C4-2B (cell line): ENCODE data around the gene ZKSCAN1.

Experiments
- ZFX ChIP-seq: fragments of 450-650 bp; IDR thresholded peaks from 2 replicates; pipeline ENCODE4 v1.6.1; 2017
- TF ChIP-seq, protein P1 (sequence below): fragments of 450-650 bp; conservative IDR thresholded peaks from 2 replicates; pipeline ENCODE4 v1.5.1; 2017; ENCODE audit warnings: mild to moderate bottlenecking

DNA sequence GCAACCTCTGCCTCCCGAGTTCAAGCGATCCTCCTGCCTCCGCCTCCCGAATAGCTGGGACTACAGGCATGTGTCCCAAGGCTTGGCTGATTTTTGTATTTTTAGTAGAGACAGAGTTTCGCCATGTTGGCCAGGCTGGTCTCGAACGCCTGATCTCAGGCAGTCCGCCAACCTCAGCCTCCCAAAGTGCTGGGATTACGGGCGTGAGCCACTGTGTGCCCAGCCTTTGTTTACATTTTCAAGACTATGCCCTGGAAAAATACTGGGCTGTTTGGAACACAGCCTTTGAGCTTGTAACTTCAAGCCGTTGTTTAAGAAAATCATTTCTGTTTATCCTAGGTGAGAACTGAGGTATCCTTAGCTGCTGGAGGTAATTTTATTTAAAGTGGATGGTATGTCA lies 1.9 kb downstream of the ZKSCAN1 start:
- TF ChIP-seq, protein P1, sequence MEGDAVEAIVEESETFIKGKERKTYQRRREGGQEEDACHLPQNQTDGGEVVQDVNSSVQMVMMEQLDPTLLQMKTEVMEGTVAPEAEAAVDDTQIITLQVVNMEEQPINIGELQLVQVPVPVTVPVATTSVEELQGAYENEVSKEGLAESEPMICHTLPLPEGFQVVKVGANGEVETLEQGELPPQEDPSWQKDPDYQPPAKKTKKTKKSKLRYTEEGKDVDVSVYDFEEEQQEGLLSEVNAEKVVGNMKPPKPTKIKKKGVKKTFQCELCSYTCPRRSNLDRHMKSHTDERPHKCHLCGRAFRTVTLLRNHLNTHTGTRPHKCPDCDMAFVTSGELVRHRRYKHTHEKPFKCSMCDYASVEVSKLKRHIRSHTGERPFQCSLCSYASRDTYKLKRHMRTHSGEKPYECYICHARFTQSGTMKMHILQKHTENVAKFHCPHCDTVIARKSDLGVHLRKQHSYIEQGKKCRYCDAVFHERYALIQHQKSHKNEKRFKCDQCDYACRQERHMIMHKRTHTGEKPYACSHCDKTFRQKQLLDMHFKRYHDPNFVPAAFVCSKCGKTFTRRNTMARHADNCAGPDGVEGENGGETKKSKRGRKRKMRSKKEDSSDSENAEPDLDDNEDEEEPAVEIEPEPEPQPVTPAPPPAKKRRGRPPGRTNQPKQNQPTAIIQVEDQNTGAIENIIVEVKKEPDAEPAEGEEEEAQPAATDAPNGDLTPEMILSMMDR: no peak
- TF ChIP-seq ZFX: no peak
